Bronchial epithelial cell (primary cell): Measurements from ENCODE around the gene AMER2. TPM values are rescaled to one million over a fixed set of nuclear protein-coding genes. Genes with fewer than 3 reads are reported as not detected.

Source experiments
- DNase-seq: peaks from one replicate; pipeline ENCODE4 v3.0.0-alpha.2; 2010; ENCODE audit warnings: low read depth
- FAIRE-seq: peaks from 2 replicates; lab custom pipeline; 2011; peaks lifted over from hg19 to GRCh38; lab: Jason Lieb, UNC
- H3K27me3 ChIP-seq: 2 replicates; pipeline ENCODE4 v1.5.1; 2011; ENCODE audit warnings: low read length; ENCODE audit not compliant: control insufficient read depth, insufficient read depth
- H3K36me3 ChIP-seq: 2 replicates; pipeline ENCODE4 v1.5.1; 2011; ENCODE audit warnings: low read length; ENCODE audit not compliant: control insufficient read depth, insufficient read depth
- H3K4me3 ChIP-seq: 2 replicates; pipeline ENCODE4 v1.5.1; 2011; ENCODE audit warnings: mild to moderate bottlenecking, low read depth, low read length, control low read depth
- total RNA-seq: library from RNA; depleted of rRNA; stranded (reverse); fragments of >200 nt; gene quantifications from 2 replicates; pipeline ENCODE4 v1.2.1, GENCODE V29; 2014
- TF ChIP-seq, protein P1 (sequence below): IDR thresholded peaks from 2 replicates; pipeline ENCODE4 v1.5.1; 2011; ENCODE audit warnings: mild to moderate bottlenecking, moderate library complexity, low read length, control low read depth, inconsistent platforms; ENCODE audit not compliant: insufficient read depth, severe bottlenecking

Gene AMER2
- total RNA-seq, 1 donor from 2014 or later, result not detected

DNA sequence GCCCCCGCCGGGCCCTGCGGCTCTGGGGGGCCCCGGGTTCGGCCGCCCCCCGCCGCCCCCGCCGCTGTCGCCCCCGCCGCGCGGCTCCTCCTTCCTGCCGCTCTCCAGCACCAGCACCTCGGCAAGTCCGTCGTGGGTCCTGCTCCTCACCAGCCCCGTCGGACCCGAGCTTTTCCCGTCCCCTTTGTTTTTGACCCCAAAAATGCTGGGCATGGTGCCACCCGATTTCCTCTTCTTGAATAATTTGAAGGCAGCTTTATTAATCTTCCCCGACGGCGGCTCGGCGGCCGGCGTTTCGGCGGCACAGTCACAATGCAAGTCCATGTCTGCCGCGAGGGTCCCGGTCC is 945 bp downstream of the AMER2 start:
- no peak overlapping the region for H3K4me3 ChIP-seq
- TF ChIP-seq, protein P1, sequence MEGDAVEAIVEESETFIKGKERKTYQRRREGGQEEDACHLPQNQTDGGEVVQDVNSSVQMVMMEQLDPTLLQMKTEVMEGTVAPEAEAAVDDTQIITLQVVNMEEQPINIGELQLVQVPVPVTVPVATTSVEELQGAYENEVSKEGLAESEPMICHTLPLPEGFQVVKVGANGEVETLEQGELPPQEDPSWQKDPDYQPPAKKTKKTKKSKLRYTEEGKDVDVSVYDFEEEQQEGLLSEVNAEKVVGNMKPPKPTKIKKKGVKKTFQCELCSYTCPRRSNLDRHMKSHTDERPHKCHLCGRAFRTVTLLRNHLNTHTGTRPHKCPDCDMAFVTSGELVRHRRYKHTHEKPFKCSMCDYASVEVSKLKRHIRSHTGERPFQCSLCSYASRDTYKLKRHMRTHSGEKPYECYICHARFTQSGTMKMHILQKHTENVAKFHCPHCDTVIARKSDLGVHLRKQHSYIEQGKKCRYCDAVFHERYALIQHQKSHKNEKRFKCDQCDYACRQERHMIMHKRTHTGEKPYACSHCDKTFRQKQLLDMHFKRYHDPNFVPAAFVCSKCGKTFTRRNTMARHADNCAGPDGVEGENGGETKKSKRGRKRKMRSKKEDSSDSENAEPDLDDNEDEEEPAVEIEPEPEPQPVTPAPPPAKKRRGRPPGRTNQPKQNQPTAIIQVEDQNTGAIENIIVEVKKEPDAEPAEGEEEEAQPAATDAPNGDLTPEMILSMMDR, result no peak
- peaks cover 32% of the 10 kb centered on the region for H3K27me3 ChIP-seq
- DNase-seq (no peak), FAIRE-seq (no peak)
- H3K36me3 ChIP-seq, result no peaks in the 10 kb centered on the region

DNA sequence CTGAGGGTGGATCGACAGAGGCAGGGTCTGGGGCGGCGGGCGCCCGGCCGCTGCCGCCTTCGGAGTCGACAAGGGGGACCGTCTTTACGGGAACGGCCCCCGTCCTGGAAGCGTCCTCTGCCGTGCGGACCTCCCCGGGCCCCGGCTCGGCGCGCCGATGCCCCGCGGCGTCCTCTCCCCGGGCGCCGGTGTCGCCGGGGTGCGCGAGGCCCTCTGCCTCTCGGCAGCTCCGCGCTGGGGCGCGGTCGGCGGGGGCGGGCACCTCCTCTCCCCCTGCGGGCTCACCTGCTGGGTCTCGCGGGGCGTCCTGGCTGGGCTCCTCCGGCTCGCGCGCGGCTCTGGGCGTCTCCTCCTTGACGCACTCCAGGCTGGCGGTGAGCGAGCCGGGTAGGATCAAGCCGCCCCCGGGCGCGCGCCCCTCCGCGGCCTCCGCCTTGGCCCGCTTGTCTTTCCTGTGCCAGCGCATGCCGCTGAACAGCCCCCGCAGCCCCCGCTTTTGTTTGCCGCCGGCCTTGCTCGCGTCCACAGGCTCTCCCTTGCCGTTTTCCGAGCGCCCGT is 1.5 kb downstream of the AMER2 start:
- DNase-seq (no peak), FAIRE-seq (no peak)
- H3K27me3 ChIP-seq, result peaks cover 32% of the 10 kb centered on the region
- no peaks in the 10 kb centered on the region for H3K36me3 ChIP-seq
- TF ChIP-seq, protein P1, result no peak
- H3K4me3 ChIP-seq, result no peak overlapping the region

DNA sequence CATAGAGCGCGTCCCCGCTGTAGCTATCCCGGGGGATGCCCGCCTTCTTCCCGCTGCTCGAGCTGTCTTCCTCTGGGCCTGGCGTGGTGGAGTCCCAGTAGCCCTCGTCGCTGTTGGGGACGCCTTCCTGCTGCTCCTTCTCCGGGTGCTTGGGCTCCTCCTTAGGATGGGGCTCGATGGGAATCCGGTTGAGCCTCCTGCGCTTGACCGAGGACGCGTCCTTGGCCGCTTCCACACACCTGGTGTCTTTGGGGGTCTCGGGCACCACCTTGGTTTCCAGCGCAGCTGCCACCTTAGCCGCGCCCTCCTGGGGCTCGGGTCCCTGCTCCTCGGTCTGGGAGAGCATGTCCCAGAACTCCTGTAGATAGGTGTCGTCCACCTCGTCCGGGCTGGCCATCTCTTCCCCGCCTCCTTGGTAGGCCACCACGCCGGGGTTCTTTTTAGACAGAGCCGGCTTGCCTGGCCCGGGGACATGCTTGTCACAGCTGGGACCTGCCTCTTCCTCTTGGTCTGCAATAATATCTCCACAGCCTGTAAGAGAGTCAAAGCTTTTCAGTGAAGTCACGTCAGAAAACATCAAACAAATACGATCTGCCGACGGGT is 2.0 kb downstream of the AMER2 start:
- H3K4me3 ChIP-seq, result no peak overlapping the region
- peaks cover 29% of the 10 kb centered on the region for H3K27me3 ChIP-seq
- FAIRE-seq (no peak), DNase-seq (no peak)
- no peaks in the 10 kb centered on the region for H3K36me3 ChIP-seq
- TF ChIP-seq, protein P1, result no peak

DNA sequence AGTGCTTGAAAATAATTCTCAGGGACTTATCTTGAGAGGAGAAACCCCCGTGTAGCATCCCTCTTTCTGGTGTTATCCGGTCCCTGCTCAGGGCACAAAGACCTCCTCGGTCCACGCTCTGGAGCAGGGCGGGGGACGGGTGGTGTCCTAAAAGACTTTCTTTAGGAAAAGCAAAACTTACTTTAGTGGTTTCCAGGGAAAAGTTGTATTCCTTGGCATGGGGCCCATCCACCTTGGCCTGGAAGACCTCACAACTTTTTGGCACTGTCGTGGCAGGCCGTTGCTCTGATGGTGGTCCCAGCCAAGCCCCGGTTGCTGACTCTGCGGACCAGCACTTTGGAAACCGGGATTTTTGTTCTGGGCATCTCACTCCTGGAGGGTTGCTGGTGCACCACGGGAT is 2.7 kb downstream of the AMER2 start:
- no peak for DNase-seq
- Histone ChIP-seq H3K36me3 (no peaks in the 10 kb centered on the region), H3K27me3 (peaks cover 29% of the 10 kb centered on the region), H3K4me3 (no peak overlapping the region)
- TF ChIP-seq, protein P1, result no peak
- FAIRE-seq, result no peak

DNA sequence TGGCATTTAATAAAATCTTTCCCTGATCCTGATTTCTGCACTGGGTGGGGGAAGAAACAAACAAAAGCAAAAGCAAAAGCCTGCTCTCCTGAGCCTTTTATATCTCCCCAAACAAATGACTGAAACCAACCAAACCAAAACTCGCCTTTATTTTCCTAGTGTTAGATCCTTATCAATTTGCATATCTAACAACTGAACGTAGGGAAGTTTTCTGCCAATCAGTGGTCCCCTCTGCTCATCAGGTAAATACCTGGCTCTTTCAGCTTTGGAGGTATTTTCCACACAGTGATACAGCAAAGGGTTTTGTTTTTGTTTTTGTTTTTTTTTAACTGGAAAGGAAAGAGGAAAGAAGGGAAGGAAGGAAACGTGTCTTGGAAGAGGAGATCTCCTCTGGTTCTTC is 3.3 kb downstream of the AMER2 start:
- no peaks in the 10 kb centered on the region for H3K36me3 ChIP-seq
- H3K27me3 ChIP-seq, result peaks cover 29% of the 10 kb centered on the region
- FAIRE-seq, result no peak
- no peak for DNase-seq
- no peak overlapping the region for H3K4me3 ChIP-seq
- TF ChIP-seq, protein P1, result no peak
